Measurements from ENCODE around the gene SEMA3E.

Gene SEMA3E

GRCh38 chr7:83472376-83472775 lies 176.6 kb downstream of the SEMA3E start:
- H3K36me3 ChIP-seq (ENCODE audit: insufficient read depth, low read length): no peaks in the 10 kb centered on the region
- no peaks in the 10 kb centered on the region for H3F3A ChIP-seq (ENCODE audit: insufficient read depth, low read length)
- no peaks in the 10 kb centered on the region for H3K4me1 ChIP-seq (ENCODE audit: insufficient read depth, low read length, severe bottlenecking)
- no peak overlapping the region for H3K27ac ChIP-seq (ENCODE audit: low read depth, low read length, poor library complexity, severe bottlenecking)
- no peaks in the 10 kb centered on the region for H3K79me2 ChIP-seq (ENCODE audit: insufficient read depth, low read length)
- H4K20me1 ChIP-seq (ENCODE audit: insufficient read depth, low read length): no peaks in the 10 kb centered on the region
- no peak overlapping the region for H3K4me3 ChIP-seq (ENCODE audit: low read depth, low read length, poor library complexity, severe bottlenecking)
- H3K9ac ChIP-seq (ENCODE audit: low read length): no peak overlapping the region
- H3K9me2 ChIP-seq (ENCODE audit: low read depth, low read length): no peaks in the 10 kb centered on the region
- no peak overlapping the region for H3K4me2 ChIP-seq (ENCODE audit: low read length)
- TF ChIP-seq CTCF (IDR thresholded peaks at IDR 0.05; ENCODE audit: low read length) (no peak), EZH2 (IDR thresholded peaks at IDR 0.05; ENCODE audit: borderline replicate concordance, low read length) (no peak)
- no peaks in the 10 kb centered on the region for H3K9me3 ChIP-seq (ENCODE audit: low read length)
- H3K27me3 ChIP-seq (ENCODE audit: insufficient read depth, low read length): no peaks in the 10 kb centered on the region
- H2AFZ ChIP-seq (ENCODE audit: low read length): no peak overlapping the region

- no peaks in the 10 kb centered on the region for H3K9me3 ChIP-seq (ENCODE audit: low read length)
- H3K36me3 ChIP-seq (ENCODE audit: insufficient read depth, low read length): no peaks in the 10 kb centered on the region
- H3K27ac ChIP-seq (ENCODE audit: low read depth, low read length, poor library complexity, severe bottlenecking): no peak overlapping the region
- H3K4me2 ChIP-seq (ENCODE audit: low read length): no peak overlapping the region
- TF ChIP-seq EZH2 (IDR thresholded peaks at IDR 0.05; ENCODE audit: borderline replicate concordance, low read length) (no peak), CTCF (IDR thresholded peaks at IDR 0.05; ENCODE audit: low read length) (no peak)
- no peaks in the 10 kb centered on the region for H3F3A ChIP-seq (ENCODE audit: insufficient read depth, low read length)
- no peaks in the 10 kb centered on the region for H3K79me2 ChIP-seq (ENCODE audit: insufficient read depth, low read length)
- no peak overlapping the region for H3K4me3 ChIP-seq (ENCODE audit: low read depth, low read length, poor library complexity, severe bottlenecking)
- H2AFZ ChIP-seq (ENCODE audit: low read length): no peak overlapping the region
- H4K20me1 ChIP-seq (ENCODE audit: insufficient read depth, low read length): no peaks in the 10 kb centered on the region
- no peaks in the 10 kb centered on the region for H3K4me1 ChIP-seq (ENCODE audit: insufficient read depth, low read length, severe bottlenecking)
- H3K9ac ChIP-seq (ENCODE audit: low read length): no peak overlapping the region
- no peaks in the 10 kb centered on the region for H3K27me3 ChIP-seq (ENCODE audit: insufficient read depth, low read length)
- H3K9me2 ChIP-seq (ENCODE audit: low read depth, low read length): no peaks in the 10 kb centered on the region
Measured at GRCh38 chr7:83469491-83469890, 179.4 kb downstream of the SEMA3E start.

- no peak overlapping the region for H3K27ac ChIP-seq (ENCODE audit: low read depth, low read length, poor library complexity, severe bottlenecking)
- no peaks in the 10 kb centered on the region for H3K36me3 ChIP-seq (ENCODE audit: insufficient read depth, low read length)
- TF ChIP-seq EZH2 (IDR thresholded peaks at IDR 0.05; ENCODE audit: borderline replicate concordance, low read length) (no peak), CTCF (IDR thresholded peaks at IDR 0.05; ENCODE audit: low read length) (no peak)
- H3K9ac ChIP-seq (ENCODE audit: low read length): no peak overlapping the region
- H3F3A ChIP-seq (ENCODE audit: insufficient read depth, low read length): no peaks in the 10 kb centered on the region
- no peaks in the 10 kb centered on the region for H4K20me1 ChIP-seq (ENCODE audit: insufficient read depth, low read length)
- no peaks in the 10 kb centered on the region for H3K4me1 ChIP-seq (ENCODE audit: insufficient read depth, low read length, severe bottlenecking)
- H3K9me2 ChIP-seq (ENCODE audit: low read depth, low read length): no peaks in the 10 kb centered on the region
- H3K9me3 ChIP-seq (ENCODE audit: low read length): no peaks in the 10 kb centered on the region
- H3K79me2 ChIP-seq (ENCODE audit: insufficient read depth, low read length): no peaks in the 10 kb centered on the region
- H3K4me3 ChIP-seq (ENCODE audit: low read depth, low read length, poor library complexity, severe bottlenecking): no peak overlapping the region
- no peak overlapping the region for H3K4me2 ChIP-seq (ENCODE audit: low read length)
- H2AFZ ChIP-seq (ENCODE audit: low read length): no peak overlapping the region
- no peaks in the 10 kb centered on the region for H3K27me3 ChIP-seq (ENCODE audit: insufficient read depth, low read length)
Measured at GRCh38 chr7:83469076-83469475, 179.9 kb downstream of the SEMA3E start.

All from OCI-LY1 (cell line).